ENCODE data around the gene C6orf52. TPM values are rescaled to one million over a fixed set of nuclear protein-coding genes. Genes with fewer than 3 reads are reported as not detected.
"Not testable (repeated sequence)": the region's sequence is repeated elsewhere in the genome, so short reads cannot be mapped to it uniquely, and the experiment has no call there.

C6orf52 gene
- total RNA-seq, 3 donors from 2014 or later = 1.3 TPM; not detected in 2

DNA sequence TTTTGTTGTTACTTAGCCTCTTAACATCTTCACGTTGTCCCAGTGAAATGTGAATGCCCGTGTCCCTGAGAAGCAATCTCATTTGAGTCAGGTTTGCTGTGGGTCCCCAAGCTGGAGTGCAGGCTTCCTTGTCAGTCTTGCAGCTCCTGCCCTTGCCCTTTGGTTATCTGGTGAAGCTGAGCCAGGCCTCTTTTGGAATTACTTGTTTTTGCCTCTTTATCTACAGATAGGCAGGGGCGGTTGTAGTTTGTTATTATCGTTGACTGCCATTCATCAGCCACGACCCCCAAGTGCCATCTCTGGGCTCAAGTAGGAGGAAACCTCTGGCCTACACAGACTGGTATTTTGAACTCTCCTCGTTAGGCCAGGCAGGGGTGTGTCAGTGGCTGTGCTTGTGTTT is 30.6 kb upstream of the C6orf52 start:
- intact Hi-C loops (cut with DNase I; ENCODE audit: low total_unique reads) = no loop called here

DNA sequence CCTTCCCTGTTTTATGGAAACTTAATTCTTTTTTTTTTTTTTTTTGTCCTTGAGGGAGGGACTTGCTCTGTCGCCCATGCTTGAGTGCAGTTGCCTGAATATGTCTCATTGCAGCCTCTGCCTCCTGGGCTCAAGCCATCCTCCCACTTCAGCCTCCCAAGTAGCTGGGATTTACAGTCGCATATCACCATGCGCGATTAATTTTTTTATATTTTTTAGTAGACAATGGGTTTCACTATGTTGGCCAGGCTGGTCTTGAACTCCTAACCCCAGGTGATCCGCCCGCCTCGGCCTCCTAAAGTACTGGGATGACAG is 29.1 kb upstream of the C6orf52 start:
- TF ChIP-seq POLR2AphosphoS5 (IDR thresholded peaks at IDR 0.05) = no peak
- TF ChIP-seq, protein P1, sequence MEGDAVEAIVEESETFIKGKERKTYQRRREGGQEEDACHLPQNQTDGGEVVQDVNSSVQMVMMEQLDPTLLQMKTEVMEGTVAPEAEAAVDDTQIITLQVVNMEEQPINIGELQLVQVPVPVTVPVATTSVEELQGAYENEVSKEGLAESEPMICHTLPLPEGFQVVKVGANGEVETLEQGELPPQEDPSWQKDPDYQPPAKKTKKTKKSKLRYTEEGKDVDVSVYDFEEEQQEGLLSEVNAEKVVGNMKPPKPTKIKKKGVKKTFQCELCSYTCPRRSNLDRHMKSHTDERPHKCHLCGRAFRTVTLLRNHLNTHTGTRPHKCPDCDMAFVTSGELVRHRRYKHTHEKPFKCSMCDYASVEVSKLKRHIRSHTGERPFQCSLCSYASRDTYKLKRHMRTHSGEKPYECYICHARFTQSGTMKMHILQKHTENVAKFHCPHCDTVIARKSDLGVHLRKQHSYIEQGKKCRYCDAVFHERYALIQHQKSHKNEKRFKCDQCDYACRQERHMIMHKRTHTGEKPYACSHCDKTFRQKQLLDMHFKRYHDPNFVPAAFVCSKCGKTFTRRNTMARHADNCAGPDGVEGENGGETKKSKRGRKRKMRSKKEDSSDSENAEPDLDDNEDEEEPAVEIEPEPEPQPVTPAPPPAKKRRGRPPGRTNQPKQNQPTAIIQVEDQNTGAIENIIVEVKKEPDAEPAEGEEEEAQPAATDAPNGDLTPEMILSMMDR (IDR thresholded peaks at IDR 0.05) = no peak
- TF ChIP-seq POLR2A (IDR thresholded peaks at IDR 0.05) = no peak
- H3K27ac ChIP-seq = peak overlapping the region in 1 of 2 donors; percentile 81
- no peaks in the 10 kb centered on the region for H3K27me3 ChIP-seq
- H3K9me3 ChIP-seq = no peaks in the 10 kb centered on the region
- H3K4me3 ChIP-seq = peak overlapping the region; percentile 62 to 68 (median 65)
- no peak for DNase-seq (ENCODE audit: low spot score in 2 of 2)
- H3K36me3 ChIP-seq = no peaks in the 10 kb centered on the region
- H3K4me1 ChIP-seq = peaks cover 10 to 19% of the 10 kb centered on the region in 2 donors
- intact Hi-C loops (cut with DNase I; ENCODE audit: low total_unique reads) = no loop called here

More for the DNA sequence above, 30.6 kb upstream of the C6orf52 start:
- TF ChIP-seq, protein P1 (IDR thresholded peaks at IDR 0.05) = no peak
- TF ChIP-seq POLR2AphosphoS5 (IDR thresholded peaks at IDR 0.05) (no peak), POLR2A (IDR thresholded peaks at IDR 0.05) (no peak)
- Histone ChIP-seq H3K27me3 (no peaks in the 10 kb centered on the region), H3K9me3 (no peaks in the 10 kb centered on the region), H3K36me3 (no peaks in the 10 kb centered on the region), H3K27ac (no peak overlapping the region), H3K4me3 (peak overlapping the region in 1 of 3 donors; percentile 68), H3K4me1 (peaks cover 10 to 19% of the 10 kb centered on the region in 2 donors)
- no peak for DNase-seq (ENCODE audit: low spot score in 2 of 2)

DNA sequence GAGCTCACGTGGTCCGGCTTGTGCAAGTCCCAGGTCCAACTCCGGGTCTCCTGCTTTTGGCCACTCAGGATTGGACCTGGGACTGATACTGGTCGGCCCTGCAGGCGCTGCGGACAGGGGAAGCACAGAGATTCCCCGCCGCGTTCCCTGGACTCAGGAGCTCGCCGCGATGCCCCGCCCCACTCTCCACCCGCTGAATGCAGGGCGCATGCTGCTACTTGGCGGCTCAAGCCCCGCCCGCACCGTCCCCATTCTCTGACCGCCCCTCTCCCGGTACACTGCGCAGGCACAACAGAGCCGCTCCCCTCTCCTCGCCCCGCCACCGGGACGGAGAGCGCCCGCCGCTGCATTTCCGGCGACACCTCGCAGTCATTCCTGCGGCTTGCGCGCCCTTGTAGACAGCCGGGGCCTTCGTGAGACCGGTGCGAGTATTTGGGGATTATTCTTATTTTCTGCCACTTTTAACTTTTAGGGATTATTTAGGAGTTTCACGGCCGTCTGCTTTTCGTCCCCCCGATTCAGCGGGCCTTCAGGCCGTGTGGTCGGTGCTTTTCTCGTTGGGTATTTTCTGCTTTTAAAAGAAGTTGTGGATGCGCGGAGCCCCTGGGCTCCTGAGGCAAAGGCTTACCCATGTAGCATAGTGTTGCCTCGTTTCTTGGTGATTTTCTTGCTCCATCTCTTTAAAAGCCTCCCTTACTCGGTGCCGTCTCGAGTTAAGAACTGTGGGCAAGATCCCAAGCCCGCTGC is 28.6 kb upstream of the C6orf52 start, which contains the start of gene TMEM14C:
TMEM14C (plus strand) TSS at position 251 of the 747 bp plus-strand sequence. CDS start 1,544 bp downstream, outside the sequence.
- peak within 1 kb of the TSS; percentile 62 to 68 (median 65) for H3K4me3 ChIP-seq
- intact Hi-C loops (cut with DNase I; ENCODE audit: low total_unique reads) = no loop called here
- H3K27ac ChIP-seq = peak within 1 kb of the TSS; percentile 81 to 85
- TF ChIP-seq POLR2A (IDR thresholded peaks at IDR 0.05) = peak; percentile 27
- peak; percentile 70 to 79 (median 78) for TF ChIP-seq POLR2AphosphoS5 (IDR thresholded peaks at IDR 0.05)
- TF ChIP-seq, protein P1 (IDR thresholded peaks at IDR 0.05) = no peak
- no peaks in the 10 kb centered on the region for H3K36me3 ChIP-seq
- H3K27me3 ChIP-seq = no peaks in the 10 kb centered on the region
- H3K4me1 ChIP-seq = peaks cover 10 to 19% of the 10 kb centered on the region in 2 donors
- peak; percentile 98 for DNase-seq (ENCODE audit: low spot score in 2 of 2)
- H3K9me3 ChIP-seq = no peaks in the 10 kb centered on the region

DNA sequence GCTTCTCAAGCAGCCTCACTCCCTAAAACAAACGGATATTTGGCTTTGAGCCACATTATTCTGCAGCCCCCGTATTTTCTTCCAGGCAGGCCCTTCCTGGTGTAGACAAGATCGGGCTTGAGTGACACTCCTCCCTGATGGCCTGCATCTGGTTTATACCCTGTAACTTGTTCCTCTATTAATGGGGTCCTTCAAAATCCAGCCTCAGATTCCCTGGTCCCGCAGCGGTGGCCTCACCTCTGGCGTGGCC is 28.1 kb upstream of the C6orf52 start:
- no peaks in the 10 kb centered on the region for H3K27me3 ChIP-seq
- H3K27ac ChIP-seq = peak overlapping the region; percentile 81 to 85
- H3K36me3 ChIP-seq = no peaks in the 10 kb centered on the region
- no peak for DNase-seq (ENCODE audit: low spot score in 2 of 2)
- TF ChIP-seq, protein P1 (IDR thresholded peaks at IDR 0.05) = no peak
- TF ChIP-seq POLR2AphosphoS5 (IDR thresholded peaks at IDR 0.05) (no peak), POLR2A (IDR thresholded peaks at IDR 0.05) (no peak)
- intact Hi-C loops (cut with DNase I; ENCODE audit: low total_unique reads) = no loop called here
- H3K9me3 ChIP-seq = no peaks in the 10 kb centered on the region
- H3K4me1 ChIP-seq = peaks cover 10 to 19% of the 10 kb centered on the region in 2 donors
- H3K4me3 ChIP-seq = peak overlapping the region; percentile 62 to 68 (median 65)

DNA sequence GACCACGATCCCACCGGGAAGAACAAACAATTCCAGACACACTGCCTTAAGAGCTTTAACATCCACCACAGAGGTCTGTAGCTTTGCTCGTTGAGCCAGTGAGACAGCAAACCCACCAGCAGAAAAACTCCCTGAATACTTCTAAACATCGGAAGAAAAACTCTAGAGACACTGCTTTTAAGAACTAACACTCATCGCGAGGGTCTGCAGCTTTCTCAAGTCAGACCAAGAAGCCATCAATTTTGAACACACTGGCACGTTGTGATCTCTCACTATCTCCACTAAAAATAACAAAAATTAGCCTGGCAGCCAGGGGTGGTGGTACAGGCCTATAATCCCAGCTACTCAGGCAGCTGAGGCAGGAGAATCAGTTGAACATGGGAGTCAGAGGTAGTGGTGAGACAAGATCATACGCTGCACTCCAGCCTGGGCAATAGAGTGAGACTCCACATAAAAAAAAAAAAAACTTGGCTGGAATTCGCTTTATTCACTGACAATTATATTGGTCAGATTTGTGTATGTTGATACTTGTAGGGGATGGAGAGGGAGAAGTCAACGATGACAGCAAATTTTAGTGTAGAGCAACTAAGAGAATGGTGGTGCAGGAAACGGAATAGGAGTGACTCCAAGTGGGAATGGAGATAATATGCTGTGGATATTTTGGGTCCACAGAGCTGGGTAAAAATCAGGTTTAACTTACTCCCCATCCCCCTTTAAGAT is 27.6 kb upstream of the C6orf52 start:
- TF ChIP-seq, protein P1 (IDR thresholded peaks at IDR 0.05) = no peak
- no peak for TF ChIP-seq POLR2AphosphoS5 (IDR thresholded peaks at IDR 0.05)
- TF ChIP-seq POLR2A (IDR thresholded peaks at IDR 0.05) = no peak
- Histone ChIP-seq H3K27ac (peak overlapping the region; percentile 81 to 85), H3K9me3 (no peaks in the 10 kb centered on the region), H3K27me3 (no peaks in the 10 kb centered on the region), H3K4me3 (peak overlapping the region; percentile 62 to 68 (median 65)), H3K36me3 (no peaks in the 10 kb centered on the region), H3K4me1 (peaks cover 10 to 19% of the 10 kb centered on the region in 2 donors)
- no peak for DNase-seq (ENCODE audit: low spot score in 2 of 2)
- intact Hi-C loops (cut with DNase I; ENCODE audit: low total_unique reads) = no loop called here

DNA sequence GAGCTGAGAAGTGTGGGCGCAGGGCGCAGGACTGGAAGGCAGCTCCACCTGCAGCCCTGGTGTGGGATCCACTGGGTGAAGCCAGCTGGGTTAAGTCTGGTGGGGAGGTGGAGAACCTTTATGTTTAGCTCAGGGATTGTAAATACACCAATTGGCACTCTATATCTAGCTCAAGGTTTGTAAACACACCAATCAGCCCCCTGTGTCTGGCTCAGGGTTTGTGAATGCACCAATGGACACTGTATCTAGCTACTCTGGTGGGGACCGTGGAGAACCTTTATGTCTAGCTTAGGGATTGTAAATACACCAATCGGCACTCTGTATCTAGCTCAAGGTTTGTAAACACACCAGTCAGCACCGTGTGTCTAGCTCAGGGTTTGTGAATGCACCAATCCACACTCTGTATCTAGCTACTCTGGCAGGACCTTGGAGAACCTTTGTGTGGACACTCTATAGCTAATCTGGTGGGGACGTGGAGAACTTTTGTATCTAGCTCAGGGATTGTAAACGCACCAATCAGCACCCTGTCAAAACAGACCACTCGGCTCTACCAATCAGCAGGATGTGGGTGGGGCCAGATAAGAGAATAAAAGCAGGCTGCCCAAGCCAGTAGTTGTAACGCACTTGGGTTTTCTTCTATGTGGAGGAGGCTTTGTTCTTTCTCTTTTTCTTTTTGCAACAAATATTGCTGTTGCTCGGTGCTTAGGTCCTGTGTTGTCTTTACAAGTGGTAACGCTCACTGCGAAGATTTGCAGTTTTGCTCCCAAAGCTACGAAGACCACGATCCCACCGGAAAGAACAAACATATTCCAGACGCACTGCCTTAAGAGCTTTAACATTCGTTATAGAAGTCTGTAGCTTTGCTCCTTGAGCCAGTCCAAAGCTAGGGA is 26.8 kb upstream of the C6orf52 start:
- H3K27me3 ChIP-seq; H3K9me3 ChIP-seq; H3K36me3 ChIP-seq; intact Hi-C loops (cut with DNase I; ENCODE audit: low total_unique reads); DNase-seq (ENCODE audit: low spot score in 2 of 2): not testable (repeated sequence)
- Histone ChIP-seq H3K27ac (peak overlapping the region; percentile 81 to 85), H3K4me3 (peak overlapping the region; percentile 64 to 67 (median 66)), H3K4me1 (peaks cover 10 to 19% of the 10 kb centered on the region in 2 donors)
